GM21528 (cell line): ENCODE measurements around the gene SPHK2.
"Not testable (repeated sequence)": the region's sequence is repeated elsewhere in the genome, so short reads cannot be mapped to it uniquely, and the experiment has no call there.

ENCODE experiments used
- ATAC-seq: cut with Tn5 transposase; IDR thresholded peaks from one replicate; pipeline ENCODE4 v1.9.1; 2021; ENCODE audit warnings: mild to moderate bottlenecking, moderate library complexity; ENCODE audit not compliant: unreplicated experiment, low FRiP score

The SPHK2 gene

DNA sequence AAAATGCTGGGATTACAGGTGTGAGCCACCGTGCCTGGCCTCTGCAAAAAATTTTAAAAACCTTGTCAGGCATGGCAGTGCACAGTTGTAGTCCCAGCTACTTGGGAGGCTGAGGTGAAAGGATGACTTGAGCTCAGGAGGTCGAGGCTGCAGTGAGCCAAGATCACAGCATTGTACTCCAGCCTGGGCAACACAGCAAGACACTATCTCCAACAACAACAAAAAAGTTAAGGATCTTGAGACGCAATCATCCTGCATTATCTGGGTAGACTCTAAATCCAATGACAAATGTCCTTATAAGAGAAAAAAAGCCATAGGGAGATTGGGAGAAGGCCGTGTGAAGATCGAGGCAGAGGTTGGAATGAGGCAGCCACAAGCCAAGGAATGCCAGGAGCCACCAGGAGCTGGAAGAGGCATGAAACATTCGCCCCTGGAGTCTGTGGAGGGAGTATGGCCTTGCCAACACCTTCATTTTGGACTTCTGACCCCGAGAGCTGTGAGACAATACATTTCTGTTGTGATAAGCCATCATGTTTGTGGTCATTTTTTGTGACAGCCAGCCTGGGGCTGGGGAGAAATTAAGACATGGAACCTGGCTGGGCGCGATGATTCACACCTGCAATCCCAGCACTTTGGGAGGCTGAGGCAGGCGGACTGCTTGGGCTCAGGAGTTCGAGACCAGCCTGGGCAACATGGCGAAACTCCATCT is 31.8 kb downstream of the SPHK2 start:
- ATAC-seq = no peak

DNA sequence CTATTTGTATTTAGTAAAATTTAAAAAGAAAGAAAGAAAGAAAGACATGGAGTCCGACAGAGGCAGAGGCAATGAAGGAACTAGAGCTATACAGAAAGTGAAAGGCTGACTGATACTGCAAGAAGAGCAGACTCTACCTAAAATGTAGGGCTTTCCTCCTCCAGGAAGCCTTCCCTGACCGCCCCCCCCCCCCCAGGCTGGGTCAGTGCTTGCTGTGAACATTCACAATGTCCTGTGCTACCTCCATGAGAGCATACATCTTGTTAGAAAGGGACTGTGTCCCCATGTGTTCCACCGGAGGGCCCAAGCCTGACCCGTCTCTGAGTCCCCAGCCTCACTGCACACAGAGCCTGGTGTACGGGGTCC is 32.4 kb downstream of the SPHK2 start:
- no peak for ATAC-seq

GRCh38 chr19:48654299-48655059 is 35.2 kb downstream of the SPHK2 start:
- no peak for ATAC-seq

DNA sequence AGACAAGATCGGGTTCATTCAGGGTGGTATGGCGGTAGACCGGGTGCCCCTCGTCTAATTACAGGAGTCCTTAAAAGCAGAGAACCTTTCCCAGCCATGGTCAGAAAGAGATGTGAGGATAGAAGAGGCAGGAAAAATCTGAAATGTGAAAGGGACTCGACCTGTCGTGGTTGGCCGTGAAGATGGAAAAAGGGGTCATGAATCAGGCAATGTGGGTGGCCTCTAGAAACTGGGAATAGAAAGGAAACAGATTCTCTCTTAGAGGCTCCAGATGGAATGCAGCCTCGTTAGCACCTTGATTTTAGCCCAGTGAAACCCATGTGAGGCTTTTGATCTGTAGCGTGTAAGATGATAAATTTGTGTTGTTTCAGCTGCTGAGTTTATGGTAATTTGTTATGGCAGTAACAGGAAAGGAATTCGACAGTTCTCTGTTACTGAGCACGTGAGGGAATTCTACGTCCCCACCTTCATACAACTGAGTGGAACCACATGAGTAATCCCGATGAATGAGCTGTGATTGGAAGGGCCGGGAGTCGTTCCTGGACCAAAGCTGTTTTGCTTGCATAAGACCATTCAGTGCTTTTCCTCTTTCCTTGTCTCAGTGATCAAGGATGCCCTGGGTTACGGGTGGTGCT is 37.7 kb downstream of the SPHK2 start:
- no peak for ATAC-seq

DNA sequence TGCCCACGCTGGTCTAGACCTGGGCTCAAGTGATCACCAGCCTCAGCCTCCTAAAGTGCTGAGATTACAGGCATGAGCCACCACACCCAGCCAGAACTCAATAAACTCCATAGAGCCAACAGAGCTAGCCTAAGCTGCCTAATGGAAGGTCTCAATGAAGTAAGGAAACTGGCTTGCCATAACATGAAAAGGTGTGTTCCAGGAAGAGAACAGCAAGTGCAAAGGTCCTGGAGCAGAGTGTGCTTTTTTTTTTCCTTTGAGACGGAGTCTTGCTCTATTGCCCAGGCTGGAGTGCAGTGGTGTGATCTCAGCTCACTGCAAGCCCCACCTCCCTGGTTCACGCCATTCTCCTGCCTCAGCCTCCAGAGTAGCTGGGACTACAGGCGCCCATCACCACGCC is 38.5 kb downstream of the SPHK2 start:
- not testable (repeated sequence) for ATAC-seq

DNA sequence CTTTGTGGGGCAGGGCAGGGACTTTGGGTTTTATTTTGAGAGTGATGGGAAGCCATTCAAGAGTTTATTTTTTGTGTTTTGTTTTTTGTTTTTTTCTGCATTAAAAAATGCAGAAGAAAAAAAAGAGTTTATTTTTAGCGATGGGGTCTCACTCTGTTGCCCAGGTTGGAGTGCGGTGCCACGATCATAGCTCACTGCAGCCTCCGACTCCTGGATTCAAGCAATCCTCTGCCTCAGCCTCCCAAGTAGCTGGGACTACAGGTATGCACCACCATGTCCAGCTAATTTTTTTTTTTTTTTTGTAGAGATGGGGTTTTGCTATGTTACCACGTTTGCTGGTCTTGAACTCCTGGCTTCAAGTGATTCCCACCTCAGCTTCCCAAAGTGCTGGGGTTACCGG is 39.2 kb downstream of the SPHK2 start:
- no peak for ATAC-seq

DNA sequence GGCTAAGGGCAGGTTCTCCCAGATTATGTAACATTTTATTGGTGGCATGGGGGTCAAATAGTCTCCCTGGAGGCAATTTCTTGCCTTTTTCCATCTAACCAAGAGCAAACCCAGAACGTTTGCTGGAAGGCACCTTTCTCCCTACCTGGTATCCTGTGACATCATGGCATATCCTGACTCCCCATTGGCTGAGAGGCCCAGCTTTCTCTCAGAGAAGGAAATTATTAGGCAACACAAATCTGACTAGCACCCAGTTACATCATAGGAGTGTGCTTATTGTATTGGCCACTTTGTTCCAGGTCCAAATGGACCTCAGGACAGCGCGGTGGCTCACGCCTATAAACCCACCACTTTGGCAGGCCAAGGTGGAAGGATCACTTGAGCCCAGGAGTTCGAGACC is 40.5 kb downstream of the SPHK2 start:
- no peak for ATAC-seq

DNA sequence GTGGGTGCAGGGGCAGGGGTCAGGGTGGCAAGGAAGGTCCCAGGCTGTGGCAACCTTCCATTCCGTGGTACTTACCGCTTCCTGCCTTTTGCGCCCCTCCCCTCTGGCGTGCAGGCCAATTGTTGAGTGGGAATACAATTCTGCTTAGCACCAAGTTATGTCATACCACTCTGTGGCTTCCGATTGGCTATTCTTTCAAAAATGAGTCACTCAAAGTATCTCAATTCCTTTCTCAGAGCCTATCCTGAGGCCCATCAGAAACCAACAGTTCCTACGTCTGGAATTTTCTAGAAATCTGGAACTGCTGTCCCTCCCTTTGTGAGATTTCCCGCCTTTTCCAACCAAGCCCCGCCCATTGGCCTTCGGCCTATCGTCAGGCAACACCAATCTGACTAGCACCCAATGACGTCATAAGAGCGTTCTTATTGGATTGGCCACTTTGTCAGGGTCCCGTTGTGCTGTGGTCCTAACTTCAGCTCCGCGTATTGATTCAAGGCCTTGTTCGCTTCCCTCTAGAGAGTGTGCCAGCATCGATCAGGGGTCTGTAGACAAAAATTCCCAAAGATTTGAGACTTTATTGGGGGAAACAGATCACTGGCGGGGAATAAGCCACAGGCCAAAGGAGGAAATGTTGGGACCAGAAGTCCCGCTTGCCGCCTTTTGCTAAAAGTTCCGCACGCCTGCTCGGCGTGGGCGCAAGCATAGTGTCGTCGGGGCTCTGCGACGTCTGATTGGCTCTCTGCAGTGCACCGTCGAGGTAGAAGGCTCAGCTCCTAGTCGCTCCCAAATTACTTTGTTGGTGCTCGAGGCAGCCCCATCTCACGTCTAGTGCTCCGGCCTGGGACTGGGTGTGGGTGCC is 41.8 kb downstream of the SPHK2 start:
- ATAC-seq = peak; percentile 74

GRCh38 chr19:48661711-48662090 is 42.4 kb downstream of the SPHK2 start:
- ATAC-seq = no peak

GRCh38 chr19:48663667-48664066 is 44.4 kb downstream of the SPHK2 start:
- ATAC-seq = no peak

GRCh38 chr19:48664476-48664875 is 45.2 kb downstream of the SPHK2 start:
- no peak for ATAC-seq

DNA sequence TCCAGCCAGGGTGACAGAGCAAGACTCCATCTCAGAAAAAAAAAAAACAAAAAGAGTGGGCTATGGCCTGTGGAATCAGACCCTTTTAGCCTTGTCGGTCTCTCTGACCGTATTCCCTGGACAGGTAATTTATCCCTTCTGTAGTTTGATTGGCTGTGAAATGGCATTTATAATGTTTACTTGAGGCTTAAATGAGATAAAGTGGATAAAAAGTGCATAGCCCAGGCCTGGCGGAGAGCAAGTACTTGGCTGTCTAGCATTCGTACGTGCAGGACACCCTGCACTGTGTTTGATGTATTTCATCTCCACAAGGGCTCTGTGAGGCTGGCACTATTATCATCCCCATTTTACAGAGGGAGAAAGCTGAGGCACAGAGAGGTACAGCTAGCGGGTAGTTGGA is 46.5 kb downstream of the SPHK2 start:
- no peak for ATAC-seq

GRCh38 chr19:48668332-48668731 is 49.0 kb downstream of the SPHK2 start:
- ATAC-seq = no peak

GRCh38 chr19:48668761-48669160 is 49.5 kb downstream of the SPHK2 start:
- ATAC-seq = no peak

- no peak for ATAC-seq
Observed at GRCh38 chr19:48669903-48670668, 50.8 kb downstream of the SPHK2 start.

GRCh38 chr19:48670699-48671445 is 51.6 kb downstream of the SPHK2 start:
- ATAC-seq = no peak

GRCh38 chr19:48671446-48671995 is 52.2 kb downstream of the SPHK2 start:
- ATAC-seq = no peak

DNA sequence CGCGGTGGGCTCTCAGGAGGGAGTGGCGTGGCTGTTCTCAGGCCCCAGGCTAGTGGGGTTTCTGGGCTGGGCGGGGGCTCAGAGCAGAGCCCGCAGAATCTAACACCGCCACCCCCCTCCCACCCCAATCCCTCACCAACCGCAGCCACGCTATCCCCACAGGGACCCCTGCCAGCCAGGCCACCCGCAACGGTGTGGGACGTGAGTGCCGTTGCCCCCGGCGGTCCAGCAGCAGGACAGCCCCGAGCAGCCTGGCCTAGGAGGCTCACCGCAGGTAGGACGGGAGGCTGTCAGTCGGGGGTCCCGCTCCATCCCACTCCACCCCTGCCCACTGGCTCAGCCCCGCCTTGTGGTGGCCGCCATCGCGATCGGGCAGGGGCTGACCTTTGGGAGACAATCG is 53.7 kb downstream of the SPHK2 start, which contains the start of gene NTN5:
Gene NTN5, minus strand, starts transcription at position 24 of the 400 bp plus-strand sequence. CDS start 2,031 bp downstream, outside the sequence.
- no peak for ATAC-seq
